Testis (tissue), 3 donors: ENCODE results near the gene TRIM15. TPM values are rescaled to one million over a fixed set of nuclear protein-coding genes. Genes with fewer than 3 reads are reported as not detected.

Experiments used
- DNase-seq: peaks from one replicate; pipeline ENCODE4 v3.0.0-alpha.2; 2019
- H3K27ac ChIP-seq, 2 donors: fragments of 200-600 bp; sonication (generic); one replicate each; pipeline ENCODE4 v1.5.1; 2019
- H3K27me3 ChIP-seq: fragments of 200-600 bp; sonication (generic); one replicate; pipeline ENCODE4 v1.5.1; 2019
- H3K36me3 ChIP-seq: fragments of 200-600 bp; sonication (generic); one replicate; pipeline ENCODE4 v1.5.1; 2017; ENCODE audit warnings: low read depth; ENCODE audit errors: missing control alignments
- H3K4me1 ChIP-seq: fragments of 200-600 bp; sonication (generic); one replicate; pipeline ENCODE4 v1.5.1; 2019
- H3K4me3 ChIP-seq, 2 donors: fragments of 200-600 bp; sonication (generic); one replicate each; pipeline ENCODE4 v1.5.1; 2017 to 2019
- H3K9me3 ChIP-seq: fragments of 200-600 bp; sonication (generic); one replicate; pipeline ENCODE4 v1.5.1; 2017
- POLR2A ChIP-seq: fragments of 450-650 bp; IDR thresholded peaks from one replicate; pipeline ENCODE4 v1.6.1; 2017; ENCODE audit warnings: antibody characterized with exemption, mild to moderate bottlenecking, moderate library complexity
- WGBS, 2 donors: methylation state at CpG; one replicate each; pipeline ENCODE4 v1.1.5; 2018; 5-methylcytosine and 5-hydroxymethylcytosine counted together
- intact Hi-C: fragments of 100-400 bp; cut with DNase I; formaldehyde crosslinking; loops from one replicate; pipeline ENCODE4 v1.15.1; 2023; ENCODE audit warnings: low total_unique reads
- polyA plus RNA-seq: library from polyadenylated mRNA; stranded (reverse); fragments of 350-450 nt; fragmentation: Illumina TruSeq; extraction: RNeasy Lipid Tissue Mini Kit (QIAGEN cat#74804); gene quantifications from one replicate; pipeline ENCODE4 v1.2.3, GENCODE V29; 2014; ENCODE audit warnings: low read depth, low replicate concordance; ENCODE audit not compliant: insufficient read depth
- total RNA-seq, 2 donors: library from RNA; depleted of rRNA; stranded (reverse); fragments of >200 nt; gene quantifications; one replicate each; pipeline ENCODE4 v1.2.3, GENCODE V29; 2016
- TF ChIP-seq, protein P1 (sequence below), 3 experiments: fragments of 450-650 bp in 2 of 3; fragments of 200-600 bp in 1 of 3; sonication (generic) in 1 of 3; IDR thresholded peaks; one replicate each; pipeline ENCODE4 v1.5.1; 2016 to 2019; ENCODE audit warnings: antibody characterized with exemption in 3 of 3, mild to moderate bottlenecking in 2 of 3, moderate library complexity in 1 of 3

The TRIM15 gene
- total and polyA plus RNA-seq, 3 donors from 2014 or later: 0.25 to 1.1 TPM; not detected in 1

DNA sequence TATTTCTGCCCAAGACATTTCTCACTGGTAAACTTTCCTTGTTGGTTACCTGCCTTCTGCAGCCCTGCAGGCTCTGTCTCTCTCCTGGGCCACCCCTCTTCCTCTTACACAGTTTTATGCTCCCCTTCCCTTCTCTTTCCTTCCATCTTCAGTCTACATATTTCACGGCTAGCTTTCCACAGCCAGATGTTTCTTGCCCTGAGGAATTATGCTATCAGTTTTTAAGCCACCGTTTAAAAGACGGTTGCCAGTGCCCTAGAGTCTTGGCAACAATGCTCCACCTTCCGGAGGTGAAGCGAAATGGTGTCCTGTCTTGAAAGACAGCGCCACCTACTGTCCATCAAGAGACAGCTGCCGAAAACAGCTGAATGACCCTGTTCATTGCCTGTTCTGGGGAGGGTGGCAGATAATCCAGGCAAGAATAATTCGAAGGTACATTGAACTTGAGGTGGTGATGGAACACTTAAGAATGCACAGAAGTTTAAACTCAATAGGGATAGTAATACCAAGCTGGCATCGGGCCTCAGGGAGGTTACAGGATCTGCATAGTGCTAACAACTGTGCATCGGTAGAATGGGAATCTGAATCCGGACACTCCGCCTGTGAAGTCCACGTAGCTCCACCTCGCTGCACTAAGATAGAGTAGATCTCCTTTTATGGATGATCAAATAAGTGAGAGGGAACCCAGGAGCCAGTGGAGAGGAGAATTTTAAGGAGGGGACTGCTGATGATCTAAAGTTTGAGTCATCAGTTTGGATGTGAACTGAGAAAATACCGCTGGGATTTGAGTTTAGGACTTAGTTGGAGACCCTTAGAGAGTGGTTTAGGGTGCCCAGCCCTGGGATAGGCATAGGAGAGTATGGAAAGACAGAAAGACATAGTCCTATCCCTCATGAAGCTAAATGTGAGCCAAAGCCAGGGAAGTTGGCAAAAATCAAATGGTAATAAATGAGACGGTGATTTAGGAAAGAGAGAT lies 32.2 kb upstream of the TRIM15 start:
- H3K4me3 ChIP-seq: no peak overlapping the region
- H3K27me3 ChIP-seq: no peaks in the 10 kb centered on the region
- peak; percentile 87 for DNase-seq
- H3K36me3 ChIP-seq: no peaks in the 10 kb centered on the region
- 20 to 24% methylated on average over 16 of the region's 16 CpGs for WGBS, 2 donors
- TF ChIP-seq POLR2A: no peak
- TF ChIP-seq, protein P1, sequence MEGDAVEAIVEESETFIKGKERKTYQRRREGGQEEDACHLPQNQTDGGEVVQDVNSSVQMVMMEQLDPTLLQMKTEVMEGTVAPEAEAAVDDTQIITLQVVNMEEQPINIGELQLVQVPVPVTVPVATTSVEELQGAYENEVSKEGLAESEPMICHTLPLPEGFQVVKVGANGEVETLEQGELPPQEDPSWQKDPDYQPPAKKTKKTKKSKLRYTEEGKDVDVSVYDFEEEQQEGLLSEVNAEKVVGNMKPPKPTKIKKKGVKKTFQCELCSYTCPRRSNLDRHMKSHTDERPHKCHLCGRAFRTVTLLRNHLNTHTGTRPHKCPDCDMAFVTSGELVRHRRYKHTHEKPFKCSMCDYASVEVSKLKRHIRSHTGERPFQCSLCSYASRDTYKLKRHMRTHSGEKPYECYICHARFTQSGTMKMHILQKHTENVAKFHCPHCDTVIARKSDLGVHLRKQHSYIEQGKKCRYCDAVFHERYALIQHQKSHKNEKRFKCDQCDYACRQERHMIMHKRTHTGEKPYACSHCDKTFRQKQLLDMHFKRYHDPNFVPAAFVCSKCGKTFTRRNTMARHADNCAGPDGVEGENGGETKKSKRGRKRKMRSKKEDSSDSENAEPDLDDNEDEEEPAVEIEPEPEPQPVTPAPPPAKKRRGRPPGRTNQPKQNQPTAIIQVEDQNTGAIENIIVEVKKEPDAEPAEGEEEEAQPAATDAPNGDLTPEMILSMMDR (IDR thresholded peaks at IDR 0.05): peak; percentile 78 to 95 (median 86)
- no peaks in the 10 kb centered on the region for H3K9me3 ChIP-seq
- H3K27ac ChIP-seq: no peak overlapping the region
- intact Hi-C loops: no loop called here
- H3K4me1 ChIP-seq: peaks cover 15% of the 10 kb centered on the region

DNA sequence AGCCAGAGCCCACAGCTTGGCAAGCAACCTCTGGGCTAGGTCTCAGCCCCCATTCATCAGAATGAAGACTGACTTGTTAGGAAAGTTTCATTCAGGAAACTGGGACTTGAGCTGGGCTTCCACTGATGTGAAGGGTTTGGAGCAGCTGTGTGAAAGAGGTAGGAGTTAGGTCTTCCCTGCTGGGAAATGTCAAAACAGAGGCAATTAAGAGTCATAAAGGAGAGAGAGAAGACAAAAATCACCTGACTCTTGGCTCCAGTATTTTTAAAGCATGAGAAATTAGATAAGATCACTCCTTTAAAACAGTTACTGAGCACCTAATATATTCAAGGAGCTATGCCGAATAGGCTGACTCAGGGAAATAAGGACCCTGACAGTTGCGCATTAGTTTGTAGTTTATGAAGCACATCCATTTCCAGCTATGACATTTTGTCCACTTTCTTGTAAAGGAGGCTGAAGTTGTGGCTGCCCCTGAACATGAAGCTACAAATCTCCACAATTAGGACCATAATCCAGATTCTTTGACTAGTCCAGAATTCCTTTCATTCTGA lies 31.3 kb upstream of the TRIM15 start:
- no peak for DNase-seq
- H3K4me3 ChIP-seq: no peak overlapping the region
- 81 to 89% methylated on average over 2 of the region's 2 CpGs for WGBS, 2 donors
- H3K27ac ChIP-seq: no peak overlapping the region
- H3K36me3 ChIP-seq: no peaks in the 10 kb centered on the region
- intact Hi-C loops: no loop called here
- TF ChIP-seq, protein P1 (IDR thresholded peaks at IDR 0.05): no peak
- TF ChIP-seq POLR2A: no peak
- no peaks in the 10 kb centered on the region for H3K27me3 ChIP-seq
- peaks cover 15% of the 10 kb centered on the region for H3K4me1 ChIP-seq
- no peaks in the 10 kb centered on the region for H3K9me3 ChIP-seq

DNA sequence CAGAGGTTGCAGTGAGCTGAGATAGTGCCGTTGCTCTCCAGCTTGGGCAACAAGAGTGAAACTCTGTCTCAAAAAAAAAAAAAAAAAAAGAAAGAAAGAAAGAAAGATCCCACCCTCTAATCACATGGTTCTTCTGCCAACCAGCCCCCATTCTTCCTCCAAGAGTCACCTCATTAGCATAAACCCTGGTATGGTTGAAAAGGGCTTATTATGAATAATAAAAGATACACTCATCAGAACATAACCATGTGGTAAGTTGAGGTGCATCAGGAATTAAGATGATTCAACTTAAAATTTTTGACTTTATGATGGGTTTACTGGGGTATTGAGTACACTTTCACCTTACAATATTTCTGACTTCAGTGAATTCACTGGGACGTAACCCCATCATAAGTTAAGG lies 28.2 kb upstream of the TRIM15 start:
- no peak for TF ChIP-seq POLR2A
- TF ChIP-seq, protein P1 (IDR thresholded peaks at IDR 0.05): no peak
- no peaks in the 10 kb centered on the region for H3K36me3 ChIP-seq
- WGBS, 2 donors: 83 to 97% methylated on average over 2 of the region's 2 CpGs
- intact Hi-C loops: no loop called here
- H3K4me3 ChIP-seq: no peak overlapping the region
- H3K4me1 ChIP-seq: peaks cover 11% of the 10 kb centered on the region
- no peaks in the 10 kb centered on the region for H3K27me3 ChIP-seq
- H3K27ac ChIP-seq: no peak overlapping the region
- H3K9me3 ChIP-seq: no peaks in the 10 kb centered on the region
- DNase-seq: no peak

DNA sequence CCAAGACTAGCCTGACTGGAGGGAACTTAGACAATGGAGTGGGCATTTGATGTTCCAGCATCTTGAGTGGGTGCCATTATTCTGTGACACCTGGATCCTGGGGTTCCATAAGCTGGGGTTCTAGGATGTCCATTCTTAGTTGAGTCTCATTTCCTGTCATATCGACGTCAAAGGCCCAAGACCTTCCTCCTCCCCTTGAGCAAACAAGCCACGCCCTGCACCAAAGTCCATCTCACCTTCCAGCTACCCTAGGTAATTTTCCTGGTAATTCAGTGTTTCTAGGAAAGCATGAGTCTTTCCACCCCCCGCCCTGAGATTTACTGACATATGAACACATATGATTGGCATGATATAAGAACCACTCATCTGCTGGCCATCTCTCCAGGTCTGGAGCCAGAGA lies 27.6 kb upstream of the TRIM15 start, which contains the start of gene TRIM40:
Gene TRIM40 (plus strand): TSS at position 384 of the 400 bp plus-strand sequence. CDS start 897 bp downstream, outside the sequence.
- H3K27me3 ChIP-seq: no peaks in the 10 kb centered on the region
- DNase-seq: no peak
- peaks cover 5% of the 10 kb centered on the region for H3K4me1 ChIP-seq
- intact Hi-C loops: no loop called here
- H3K4me3 ChIP-seq: no peak within 1 kb of the TSS
- no peaks in the 10 kb centered on the region for H3K9me3 ChIP-seq
- no peak for TF ChIP-seq POLR2A
- TF ChIP-seq, protein P1 (IDR thresholded peaks at IDR 0.05): no peak
- no peak within 1 kb of the TSS for H3K27ac ChIP-seq
- no peaks in the 10 kb centered on the region for H3K36me3 ChIP-seq
- WGBS, 2 donors: 81 to 92% methylated on average over 4 of the region's 4 CpGs
